ENCODE measurements around the gene ESYT1.

GRCh38 chr12:56134897-56135296 is 6.8 kb downstream of the ESYT1 start:
- TF ChIP-seq CTCF (IDR thresholded peaks at IDR 0.05) (no peak), POLR2A (IDR thresholded peaks at IDR 0.05) (no peak)

Data from heart left ventricle (tissue), 13 donors.